ENCODE data around the gene JDP2. TPM values are rescaled to one million over a fixed set of nuclear protein-coding genes. Genes with fewer than 3 reads are reported as not detected.

JDP2 gene
- total and polyA plus RNA-seq, 2 of the 4 experiments (the other 2 are of a cell fraction), result 35.7 to 38.4 TPM

DNA sequence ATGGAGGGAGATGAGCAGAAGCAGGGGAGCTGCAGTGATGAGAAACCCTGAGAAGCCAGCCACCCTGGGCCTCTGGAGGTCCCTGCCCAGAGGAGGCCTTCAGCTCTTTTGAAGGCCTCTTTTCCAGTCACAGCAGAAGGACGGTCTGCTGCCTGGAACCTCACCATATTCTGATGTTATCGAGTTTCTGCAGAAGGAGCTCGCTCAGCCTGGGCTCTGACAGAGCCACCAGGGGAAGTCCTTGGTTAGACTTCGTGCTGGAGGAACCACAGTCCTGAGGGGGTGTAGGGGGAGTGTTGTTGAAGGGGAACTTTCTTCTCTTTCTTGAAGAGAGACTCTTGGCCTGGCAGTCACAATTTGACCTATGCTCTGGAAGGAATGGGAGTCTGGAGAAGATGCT, 69.4 kb downstream of the JDP2 start:
- dilution Hi-C loops (cut with HindIII; ENCODE audit: low sequenced_read_pairs, unreplicated experiment), result no loop called here
- H2AK9ac ChIP-seq (replicated peaks; ENCODE audit: low read depth, low read length, poor library complexity), result peak overlapping the region; percentile 16
- H2BK5ac ChIP-seq (ENCODE audit: low read depth, low read length, poor library complexity, severe bottlenecking), result no peak overlapping the region
- CTCF ChIA-PET, result interaction anchor here (0.5 kb wide), 1 partner anchor 186 kb away, joined by 3 read pairs; no protein-coding TSS in a partner anchor
- H3K18ac ChIP-seq (ENCODE audit: low read depth, low read length), result no peak overlapping the region
- TF ChIP-seq CEBPB (IDR thresholded peaks at IDR 0.05; ENCODE audit: low read depth, low read length) (no peak), SMC3 (IDR thresholded peaks at IDR 0.05; ENCODE audit: low read depth, low read length) (no peak), ELK1 (IDR thresholded peaks at IDR 0.05; ENCODE audit: borderline replicate concordance, low read depth, low read length) (no peak), NFE2L2 (IDR thresholded peaks at IDR 0.05; ENCODE audit: low read depth, low read length) (no peak), CHD1 (IDR thresholded peaks at IDR 0.05; ENCODE audit: low read depth, low read length) (no peak), MXI1 (IDR thresholded peaks at IDR 0.05; ENCODE audit: borderline replicate concordance, low read depth, low read length) (no peak), BHLHE40 (IDR thresholded peaks at IDR 0.05; ENCODE audit: low read depth, low read length) (no peak), RAD21 (IDR thresholded peaks at IDR 0.05; ENCODE audit: low read length) (no peak), MAFK (IDR thresholded peaks at IDR 0.05; ENCODE audit: low read depth, low read length) (no peak), RCOR1 (IDR thresholded peaks at IDR 0.05; ENCODE audit: insufficient replicate concordance, low read length) (no peak), RFX5 (IDR thresholded peaks at IDR 0.05; ENCODE audit: low read depth, low read length) (no peak), FOS (IDR thresholded peaks at IDR 0.05; ENCODE audit: low read depth, low read length) (no peak), MAZ (IDR thresholded peaks at IDR 0.05; ENCODE audit: borderline replicate concordance, low read depth, low read length) (no peak)
- TF ChIP-seq, protein P1, sequence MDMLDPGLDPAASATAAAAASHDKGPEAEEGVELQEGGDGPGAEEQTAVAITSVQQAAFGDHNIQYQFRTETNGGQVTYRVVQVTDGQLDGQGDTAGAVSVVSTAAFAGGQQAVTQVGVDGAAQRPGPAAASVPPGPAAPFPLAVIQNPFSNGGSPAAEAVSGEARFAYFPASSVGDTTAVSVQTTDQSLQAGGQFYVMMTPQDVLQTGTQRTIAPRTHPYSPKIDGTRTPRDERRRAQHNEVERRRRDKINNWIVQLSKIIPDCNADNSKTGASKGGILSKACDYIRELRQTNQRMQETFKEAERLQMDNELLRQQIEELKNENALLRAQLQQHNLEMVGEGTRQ (IDR thresholded peaks at IDR 0.05; ENCODE audit: low read depth, low read length), result no peak
- TF ChIP-seq, protein P2, sequence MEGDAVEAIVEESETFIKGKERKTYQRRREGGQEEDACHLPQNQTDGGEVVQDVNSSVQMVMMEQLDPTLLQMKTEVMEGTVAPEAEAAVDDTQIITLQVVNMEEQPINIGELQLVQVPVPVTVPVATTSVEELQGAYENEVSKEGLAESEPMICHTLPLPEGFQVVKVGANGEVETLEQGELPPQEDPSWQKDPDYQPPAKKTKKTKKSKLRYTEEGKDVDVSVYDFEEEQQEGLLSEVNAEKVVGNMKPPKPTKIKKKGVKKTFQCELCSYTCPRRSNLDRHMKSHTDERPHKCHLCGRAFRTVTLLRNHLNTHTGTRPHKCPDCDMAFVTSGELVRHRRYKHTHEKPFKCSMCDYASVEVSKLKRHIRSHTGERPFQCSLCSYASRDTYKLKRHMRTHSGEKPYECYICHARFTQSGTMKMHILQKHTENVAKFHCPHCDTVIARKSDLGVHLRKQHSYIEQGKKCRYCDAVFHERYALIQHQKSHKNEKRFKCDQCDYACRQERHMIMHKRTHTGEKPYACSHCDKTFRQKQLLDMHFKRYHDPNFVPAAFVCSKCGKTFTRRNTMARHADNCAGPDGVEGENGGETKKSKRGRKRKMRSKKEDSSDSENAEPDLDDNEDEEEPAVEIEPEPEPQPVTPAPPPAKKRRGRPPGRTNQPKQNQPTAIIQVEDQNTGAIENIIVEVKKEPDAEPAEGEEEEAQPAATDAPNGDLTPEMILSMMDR (conservative IDR thresholded peaks at IDR 0.05; ENCODE audit: low read depth, low read length), result no peak
- H3K27me3 ChIP-seq (ENCODE audit: control insufficient read depth, insufficient read depth, low read length), result peaks cover 12% of the 10 kb centered on the region
- no peak overlapping the region for H4K5ac ChIP-seq (ENCODE audit: low read depth, low read length)
- H3K4ac ChIP-seq (ENCODE audit: low read depth, low read length), result no peak overlapping the region
- POLR2A ChIA-PET (ENCODE audit: unreplicated experiment), result no interaction called here
- intact Hi-C loops (cut with micrococcal nuclease), result no loop called here
- no peaks in the 10 kb centered on the region for H3K9me3 ChIP-seq (ENCODE audit: control insufficient read depth, insufficient read depth, low read length)
- H2AK5ac ChIP-seq (ENCODE audit: low read depth, low read length), result no peak overlapping the region
- H3K79me1 ChIP-seq (ENCODE audit: low read depth in 1 of 2, low read length in 2 of 2), result no peaks in the 10 kb centered on the region
- no peak overlapping the region for H3K14ac ChIP-seq (replicated peaks; ENCODE audit: low read depth, low read length)
- no peak overlapping the region for H3K27ac ChIP-seq (ENCODE audit: insufficient read depth, low read length)
- H3K36me3 ChIP-seq (ENCODE audit: control insufficient read depth, insufficient read depth, low read length), result no peaks in the 10 kb centered on the region
- no CpG with 5 or more reads among the region's 4 CpGs for WGBS, 2 experiments (ENCODE audit: extremely low coverage in 2 of 2, insufficient read length in 1 of 2)
- no peak overlapping the region for H2BK120ac ChIP-seq (ENCODE audit: low read depth, low read length)
- H2BK20ac ChIP-seq (ENCODE audit: low read depth, low read length), result no peak overlapping the region
- no peak overlapping the region for H4K8ac ChIP-seq (ENCODE audit: low read depth in 2 of 2, low read length in 2 of 2)
- no peak overlapping the region for H3K56ac ChIP-seq (ENCODE audit: extremely low read depth, insufficient read depth, low read length)
- no peak overlapping the region for H3K23ac ChIP-seq (ENCODE audit: low read depth, low read length)
- H3K4me2 ChIP-seq (ENCODE audit: low read depth, low read length), result no peak overlapping the region
- ATAC-seq (ENCODE audit: low read depth) (no peak), DNase-seq (no peak)
- H2AFZ ChIP-seq (replicated peaks; ENCODE audit: low read length, poor library complexity), result no peak overlapping the region
- H3K9me1 ChIP-seq (ENCODE audit: insufficient read depth, low read length), result no peaks in the 10 kb centered on the region
- no TSS peak for BruUV-seq (replicated peaks)
- H3K4me3 ChIP-seq (ENCODE audit: insufficient read depth, low read depth, low read length), result no peak overlapping the region
- H4K91ac ChIP-seq (ENCODE audit: insufficient read depth, low read depth, low read length), result no peak overlapping the region
- H3K4me1 ChIP-seq (ENCODE audit: control insufficient read depth, insufficient read depth, low read length), result no peaks in the 10 kb centered on the region
- H3K9ac ChIP-seq (ENCODE audit: low read depth, low read length), result no peak overlapping the region
- H4K20me1 ChIP-seq (ENCODE audit: insufficient read depth, low read length), result no peaks in the 10 kb centered on the region
- H2BK15ac ChIP-seq (ENCODE audit: low read depth, low read length), result no peak overlapping the region
- in situ Hi-C loops (cut with MboI; ENCODE audit: low sequenced_read_pairs), result no loop called here
